ENCODE data around the gene FPGS.

FPGS gene

DNA sequence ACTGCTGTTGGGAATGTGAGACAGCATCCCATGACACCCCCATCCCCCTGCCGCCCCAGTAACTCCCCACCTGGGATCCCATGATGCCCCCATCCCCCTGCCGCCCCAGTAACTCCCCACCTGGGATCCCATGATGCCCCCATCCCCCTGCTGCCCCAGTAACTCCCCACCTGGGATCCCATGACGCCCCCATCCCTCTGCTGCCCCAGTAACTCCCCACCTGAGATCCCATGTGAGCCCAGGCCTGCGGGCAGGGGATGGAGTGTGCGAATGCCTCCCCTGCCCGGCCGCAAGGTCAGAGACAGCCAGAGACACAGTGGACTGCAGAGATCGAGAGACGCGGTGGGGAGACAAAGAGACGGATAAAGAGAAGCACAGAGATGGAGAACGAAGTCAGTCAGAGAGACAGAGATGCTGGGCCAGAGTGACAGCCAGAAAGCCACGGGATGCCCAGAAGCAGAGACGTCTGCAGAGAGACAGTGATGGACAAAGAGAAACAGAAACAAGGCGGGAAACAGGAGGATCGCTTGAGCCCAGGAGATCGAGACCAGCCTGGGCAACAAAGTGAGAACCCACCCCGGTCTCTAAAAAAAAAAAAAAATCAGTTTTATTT is 25.2 kb upstream of the FPGS start:
- Histone ChIP-seq H3K27me3 (ENCODE audit: control insufficient read depth, low read length) (no peaks in the 10 kb centered on the region), H3K36me3 (ENCODE audit: control insufficient read depth, low read length) (peaks cover 35% of the 10 kb centered on the region), H4K20me1 (ENCODE audit: control insufficient read depth, insufficient read depth, low read depth, low read length) (no peaks in the 10 kb centered on the region), H3K9me2 (replicated peaks; ENCODE audit: control insufficient read depth, low read length) (no peaks in the 10 kb centered on the region), H3F3A (ENCODE audit: control insufficient read depth, insufficient read depth) (peaks cover 37% of the 10 kb centered on the region), H3K4me2 (ENCODE audit: low read length) (peak overlapping the region; percentile 97), H3K27ac (ENCODE audit: low read depth, low read length) (peak overlapping the region; percentile 96), H3K79me2 (ENCODE audit: control insufficient read depth, low read length) (peaks cover 27% of the 10 kb centered on the region), H3K4me3 (ENCODE audit: low read length) (peak overlapping the region; percentile 95), H3K4me1 (ENCODE audit: control insufficient read depth, low read length) (peaks cover 50% of the 10 kb centered on the region), H3K9me3 (ENCODE audit: control insufficient read depth, insufficient read depth, low read length) (no peaks in the 10 kb centered on the region)
- no peak for TF ChIP-seq EZH2phosphoT487 (IDR thresholded peaks at IDR 0.05; ENCODE audit: borderline replicate concordance, low read length)
- TF ChIP-seq, protein P1, sequence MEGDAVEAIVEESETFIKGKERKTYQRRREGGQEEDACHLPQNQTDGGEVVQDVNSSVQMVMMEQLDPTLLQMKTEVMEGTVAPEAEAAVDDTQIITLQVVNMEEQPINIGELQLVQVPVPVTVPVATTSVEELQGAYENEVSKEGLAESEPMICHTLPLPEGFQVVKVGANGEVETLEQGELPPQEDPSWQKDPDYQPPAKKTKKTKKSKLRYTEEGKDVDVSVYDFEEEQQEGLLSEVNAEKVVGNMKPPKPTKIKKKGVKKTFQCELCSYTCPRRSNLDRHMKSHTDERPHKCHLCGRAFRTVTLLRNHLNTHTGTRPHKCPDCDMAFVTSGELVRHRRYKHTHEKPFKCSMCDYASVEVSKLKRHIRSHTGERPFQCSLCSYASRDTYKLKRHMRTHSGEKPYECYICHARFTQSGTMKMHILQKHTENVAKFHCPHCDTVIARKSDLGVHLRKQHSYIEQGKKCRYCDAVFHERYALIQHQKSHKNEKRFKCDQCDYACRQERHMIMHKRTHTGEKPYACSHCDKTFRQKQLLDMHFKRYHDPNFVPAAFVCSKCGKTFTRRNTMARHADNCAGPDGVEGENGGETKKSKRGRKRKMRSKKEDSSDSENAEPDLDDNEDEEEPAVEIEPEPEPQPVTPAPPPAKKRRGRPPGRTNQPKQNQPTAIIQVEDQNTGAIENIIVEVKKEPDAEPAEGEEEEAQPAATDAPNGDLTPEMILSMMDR (IDR thresholded peaks at IDR 0.05; ENCODE audit: low read depth, low read length, poor library complexity, severe bottlenecking): no peak

GRCh38 chr9:127778280-127779135 is 24.2 kb upstream of the FPGS start, which contains the start of gene SH2D3C:
TSS of gene SH2D3C (minus strand) at chr9:127778666. CDS start at chr9:127778627, 39 bp downstream.
- Histone ChIP-seq H4K20me1 (ENCODE audit: control insufficient read depth, insufficient read depth, low read depth, low read length) (no peaks in the 10 kb centered on the region), H3K27me3 (ENCODE audit: control insufficient read depth, low read length) (no peaks in the 10 kb centered on the region), H3K9me3 (ENCODE audit: control insufficient read depth, insufficient read depth, low read length) (no peaks in the 10 kb centered on the region), H3K4me3 (ENCODE audit: low read length) (peak within 1 kb of the TSS; percentile 95), H3K27ac (ENCODE audit: low read depth, low read length) (peak within 1 kb of the TSS; percentile 96), H3K9me2 (replicated peaks; ENCODE audit: control insufficient read depth, low read length) (no peaks in the 10 kb centered on the region), H3K4me1 (ENCODE audit: control insufficient read depth, low read length) (peaks cover 61% of the 10 kb centered on the region), H3K79me2 (ENCODE audit: control insufficient read depth, low read length) (peaks cover 27% of the 10 kb centered on the region), H3K36me3 (ENCODE audit: control insufficient read depth, low read length) (peaks cover 26% of the 10 kb centered on the region), H3F3A (ENCODE audit: control insufficient read depth, insufficient read depth) (peaks cover 43% of the 10 kb centered on the region), H3K4me2 (ENCODE audit: low read length) (peak within 1 kb of the TSS; percentile 97)
- TF ChIP-seq EZH2phosphoT487 (IDR thresholded peaks at IDR 0.05; ENCODE audit: borderline replicate concordance, low read length): no peak
- TF ChIP-seq, protein P1 (IDR thresholded peaks at IDR 0.05; ENCODE audit: low read depth, low read length, poor library complexity, severe bottlenecking): no peak

- H3K27me3 ChIP-seq (ENCODE audit: control insufficient read depth, low read length): no peaks in the 10 kb centered on the region
- no peaks in the 10 kb centered on the region for H3K9me3 ChIP-seq (ENCODE audit: control insufficient read depth, insufficient read depth, low read length)
- H3K36me3 ChIP-seq (ENCODE audit: control insufficient read depth, low read length): peaks cover 18% of the 10 kb centered on the region
- no peaks in the 10 kb centered on the region for H4K20me1 ChIP-seq (ENCODE audit: control insufficient read depth, insufficient read depth, low read depth, low read length)
- H3K4me3 ChIP-seq (ENCODE audit: low read length): peak overlapping the region; percentile 95
- H3K4me2 ChIP-seq (ENCODE audit: low read length): peak overlapping the region; percentile 97
- peaks cover 27% of the 10 kb centered on the region for H3K79me2 ChIP-seq (ENCODE audit: control insufficient read depth, low read length)
- H3F3A ChIP-seq (ENCODE audit: control insufficient read depth, insufficient read depth): peaks cover 46% of the 10 kb centered on the region
- peak overlapping the region; percentile 96 for H3K27ac ChIP-seq (ENCODE audit: low read depth, low read length)
- TF ChIP-seq EZH2phosphoT487 (IDR thresholded peaks at IDR 0.05; ENCODE audit: borderline replicate concordance, low read length): no peak
- TF ChIP-seq, protein P1 (IDR thresholded peaks at IDR 0.05; ENCODE audit: low read depth, low read length, poor library complexity, severe bottlenecking): no peak
- H3K9me2 ChIP-seq (replicated peaks; ENCODE audit: control insufficient read depth, low read length): no peaks in the 10 kb centered on the region
- peaks cover 69% of the 10 kb centered on the region for H3K4me1 ChIP-seq (ENCODE audit: control insufficient read depth, low read length)
Observed at GRCh38 chr9:127779136-127779981, 23.3 kb upstream of the FPGS start.

Data from DOHH2 (cell line).